Upper lobe of left lung (tissue), 6 donors: ENCODE data around the gene FNTB. TPM values are rescaled to one million over a fixed set of nuclear protein-coding genes. Genes with fewer than 3 reads are reported as not detected.
A peak's percentile ranks its signal among the peaks of the same experiment; 100 is the strongest.

Experiments used
- ATAC-seq, 2 donors: fragments of 200-7000 bp; cut with Tn5 transposase; one replicate each; pipeline ENCODE4 v1.9.1; 2022; ENCODE audit warnings: mild to moderate bottlenecking in 2 of 2, moderate library complexity in 2 of 2; ENCODE audit not compliant: low FRiP score in 2 of 2
- DNase-seq, 2 donors: peaks; one replicate each; pipeline ENCODE4 v3.0.0-alpha.2; 2019 to 2020
- H3K27ac ChIP-seq, 4 donors: fragments of 200-600 bp; sonication (generic); one replicate each; pipeline ENCODE4 v1.5.1; 2016 to 2019
- H3K27me3 ChIP-seq, 4 donors: fragments of 200-600 bp; sonication (generic); one replicate each; pipeline ENCODE4 v1.5.1; 2017 to 2019
- H3K36me3 ChIP-seq, 4 donors: fragments of 200-600 bp; sonication (generic); one replicate each; pipeline ENCODE4 v1.5.1; 2016 to 2019
- H3K4me1 ChIP-seq, 4 donors: fragments of 200-600 bp; sonication (generic); one replicate each; pipeline ENCODE4 v1.5.1; 2018 to 2019
- H3K4me3 ChIP-seq, 4 donors: fragments of 200-600 bp; sonication (generic); one replicate each; pipeline ENCODE4 v1.5.1; 2017 to 2019; ENCODE audit warnings: mild to moderate bottlenecking in 2 of 4, moderate library complexity in 1 of 4
- H3K9me3 ChIP-seq, 4 donors: fragments of 200-600 bp; sonication (generic); one replicate each; pipeline ENCODE4 v1.5.1; 2018 to 2019
- EP300 ChIP-seq, 4 donors: sonication (generic); formaldehyde crosslinking; IDR thresholded peaks; one replicate each; pipeline ENCODE4 v1.5.1; 2017; ENCODE audit warnings: antibody characterized with exemption in 4 of 4, control low read depth in 2 of 4
- POLR2A ChIP-seq, 4 donors: fragments of 450-650 bp; IDR thresholded peaks; one replicate each; pipeline ENCODE4 v1.5.1; 2016 to 2017; ENCODE audit warnings: antibody characterized with exemption in 4 of 4, mild to moderate bottlenecking in 2 of 4
- POLR2AphosphoS5 ChIP-seq, 2 donors: sonication (generic); formaldehyde crosslinking; IDR thresholded peaks; one replicate each; pipeline ENCODE4 v1.5.1; 2017; ENCODE audit warnings: antibody characterized with exemption in 2 of 2
- WGBS, 2 donors: methylation state at CpG; one replicate each; pipeline ENCODE4 v1.1.5; 2017 to 2018; 5-methylcytosine and 5-hydroxymethylcytosine counted together
- total RNA-seq, 6 donors: library from RNA; depleted of rRNA in 4 of 6; stranded (reverse); fragments of >200 nt in 4 of 6; gene quantifications; one replicate each; pipeline versions ENCODE4 v1.1.0 to v1.2.1, GENCODE V29; 2016 to 2021
- TF ChIP-seq, protein P1 (sequence below), 6 experiments: fragments of 450-650 bp in 4 of 6; fragments of 200-600 bp in 2 of 6; sonication (generic) in 2 of 6; IDR thresholded peaks; one replicate each; pipeline ENCODE4 v1.5.1; 2016 to 2019; ENCODE audit warnings: antibody characterized with exemption in 6 of 6
- donor health status: DM: no; HTN: no; CAD: no; lungs with moderate emphysema.
- donor health status: DM: no; HTN: yes; CAD: no; lungs with severe emphysema.

FNTB gene
- total RNA-seq, 6 donors from 2014 or later: 9.5 to 30.1 (median 16.0) TPM

DNA sequence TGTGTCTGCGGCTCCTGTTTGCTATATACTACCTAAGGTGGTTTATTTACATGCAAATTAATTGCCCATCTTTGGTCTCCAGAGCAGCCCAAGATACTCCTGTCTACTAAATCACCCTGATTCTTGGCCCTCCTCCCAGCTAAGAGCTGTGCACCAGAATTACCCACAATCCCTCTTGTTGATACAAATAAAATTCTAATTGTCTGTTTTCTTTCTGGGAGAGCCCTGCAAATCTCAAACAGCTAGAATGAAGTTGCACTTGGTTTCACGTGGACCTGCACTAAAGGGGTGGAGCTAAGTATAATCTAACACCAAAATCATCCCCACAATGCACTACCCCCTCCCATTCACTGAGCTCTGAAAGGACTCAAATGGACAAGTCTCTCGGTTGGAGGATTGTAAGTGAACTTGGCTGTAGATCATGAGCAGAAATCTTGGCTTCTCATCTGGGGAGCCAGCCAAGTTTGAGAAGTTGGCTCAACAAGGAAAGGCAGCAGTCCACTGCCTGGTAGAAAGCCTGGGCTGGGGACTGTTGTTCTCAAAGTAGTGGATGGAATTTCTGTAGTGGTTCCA, 109.0 kb downstream of the FNTB start:
- Histone ChIP-seq H3K36me3 (peaks cover 17 to 51% (median 31%) of the 10 kb centered on the region in 4 donors), H3K4me3 (no peak overlapping the region), H3K9me3 (no peaks in the 10 kb centered on the region), H3K27me3 (no peaks in the 10 kb centered on the region), H3K4me1 (peaks cover 44 to 59% (median 56%) of the 10 kb centered on the region in 4 donors), H3K27ac (peak overlapping the region; percentile 13 to 78 (median 40))
- DNase-seq (peak in 1 of 2 donors; percentile 40), ATAC-seq (peak; percentile 56 to 77)
- 34 to 39% methylated on average over 3 of the region's 3 CpGs for WGBS, 2 donors
- TF ChIP-seq, protein P1, sequence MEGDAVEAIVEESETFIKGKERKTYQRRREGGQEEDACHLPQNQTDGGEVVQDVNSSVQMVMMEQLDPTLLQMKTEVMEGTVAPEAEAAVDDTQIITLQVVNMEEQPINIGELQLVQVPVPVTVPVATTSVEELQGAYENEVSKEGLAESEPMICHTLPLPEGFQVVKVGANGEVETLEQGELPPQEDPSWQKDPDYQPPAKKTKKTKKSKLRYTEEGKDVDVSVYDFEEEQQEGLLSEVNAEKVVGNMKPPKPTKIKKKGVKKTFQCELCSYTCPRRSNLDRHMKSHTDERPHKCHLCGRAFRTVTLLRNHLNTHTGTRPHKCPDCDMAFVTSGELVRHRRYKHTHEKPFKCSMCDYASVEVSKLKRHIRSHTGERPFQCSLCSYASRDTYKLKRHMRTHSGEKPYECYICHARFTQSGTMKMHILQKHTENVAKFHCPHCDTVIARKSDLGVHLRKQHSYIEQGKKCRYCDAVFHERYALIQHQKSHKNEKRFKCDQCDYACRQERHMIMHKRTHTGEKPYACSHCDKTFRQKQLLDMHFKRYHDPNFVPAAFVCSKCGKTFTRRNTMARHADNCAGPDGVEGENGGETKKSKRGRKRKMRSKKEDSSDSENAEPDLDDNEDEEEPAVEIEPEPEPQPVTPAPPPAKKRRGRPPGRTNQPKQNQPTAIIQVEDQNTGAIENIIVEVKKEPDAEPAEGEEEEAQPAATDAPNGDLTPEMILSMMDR (IDR thresholded peaks at IDR 0.05): no peak
- TF ChIP-seq EP300 (IDR thresholded peaks at IDR 0.05) (no peak), POLR2A (IDR thresholded peaks at IDR 0.05) (no peak), POLR2AphosphoS5 (IDR thresholded peaks at IDR 0.05) (no peak)

DNA sequence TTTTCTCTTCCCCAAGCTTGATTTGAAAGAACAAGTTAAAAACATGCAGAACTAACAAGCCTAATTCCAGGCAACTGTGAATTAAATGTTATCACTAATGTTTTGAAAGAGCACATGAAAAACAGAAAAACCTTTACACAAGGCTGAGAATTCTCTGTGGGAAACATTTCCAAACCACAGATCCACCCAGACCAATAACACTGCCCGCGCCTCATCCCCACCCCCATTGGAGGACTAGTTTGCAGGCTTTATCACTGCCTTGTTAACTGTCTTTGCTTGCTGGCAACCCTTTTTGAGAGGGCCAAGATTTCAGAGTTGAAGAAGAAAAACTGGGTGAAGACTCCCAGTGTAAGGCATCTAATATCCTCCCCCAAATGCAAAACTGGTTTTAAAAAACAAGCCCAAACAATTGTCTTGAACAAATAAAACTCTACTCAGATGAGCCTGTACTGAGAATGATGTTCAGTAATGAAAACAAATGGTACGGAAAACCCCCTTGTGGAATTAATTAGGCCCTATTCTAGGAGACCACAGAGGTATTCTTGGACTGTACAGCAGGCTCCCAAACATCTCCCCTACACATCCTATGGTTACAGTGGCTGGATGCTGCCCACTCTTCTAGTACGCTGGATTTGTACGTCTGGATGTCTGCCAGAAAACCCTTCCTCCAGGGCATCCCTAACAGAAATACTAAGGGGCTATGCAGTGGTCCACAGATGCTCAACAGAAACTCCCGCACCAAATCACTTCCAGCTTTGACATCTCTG, 109.8 kb downstream of the FNTB start:
- Histone ChIP-seq H3K36me3 (peaks cover 17 to 44% (median 24%) of the 10 kb centered on the region in 4 donors), H3K4me3 (no peak overlapping the region), H3K27ac (peak overlapping the region; percentile 13 to 78 (median 38)), H3K4me1 (peaks cover 50 to 64% (median 61%) of the 10 kb centered on the region in 4 donors), H3K9me3 (no peaks in the 10 kb centered on the region), H3K27me3 (no peaks in the 10 kb centered on the region)
- no peak for DNase-seq
- WGBS, 2 donors: 52 to 79% methylated on average over 6 of the region's 6 CpGs
- peak in 1 of 2 donors; percentile 58 for ATAC-seq
- no peak for TF ChIP-seq POLR2A (IDR thresholded peaks at IDR 0.05)
- no peak for TF ChIP-seq POLR2AphosphoS5 (IDR thresholded peaks at IDR 0.05)
- TF ChIP-seq EP300 (IDR thresholded peaks at IDR 0.05): no peak
- TF ChIP-seq, protein P1 (IDR thresholded peaks at IDR 0.05): no peak

DNA sequence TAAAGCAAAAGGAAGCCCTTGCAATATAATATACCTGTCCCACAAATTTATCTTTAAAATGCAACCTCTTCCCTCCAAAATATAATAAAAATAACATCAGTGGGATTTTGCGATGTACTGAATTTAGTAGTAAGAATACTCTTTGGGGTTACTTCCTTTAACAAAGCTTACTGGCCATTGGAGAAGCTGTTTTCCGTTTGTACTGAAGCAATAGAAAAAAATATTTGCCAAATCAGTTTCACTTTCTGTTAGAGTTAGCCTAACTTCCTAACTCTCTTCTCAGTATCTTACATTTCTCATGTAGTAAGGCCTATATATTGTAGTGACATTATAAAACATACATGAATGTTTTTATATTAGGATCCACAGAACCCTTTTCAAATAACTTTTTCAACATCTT, 111.9 kb downstream of the FNTB start:
- DNase-seq (no peak), ATAC-seq (no peak)
- TF ChIP-seq POLR2A (IDR thresholded peaks at IDR 0.05) (no peak), EP300 (IDR thresholded peaks at IDR 0.05) (no peak), POLR2AphosphoS5 (IDR thresholded peaks at IDR 0.05) (no peak)
- TF ChIP-seq, protein P1 (IDR thresholded peaks at IDR 0.05): no peak
- no peaks in the 10 kb centered on the region for H3K27me3 ChIP-seq
- peak overlapping the region in 3 of 4 donors; percentile 8 to 32 (median 30) for H3K4me3 ChIP-seq
- H3K27ac ChIP-seq: peak overlapping the region; percentile 9 to 78 (median 61)
- H3K4me1 ChIP-seq: peaks cover 52 to 69% (median 64%) of the 10 kb centered on the region in 4 donors
- no peaks in the 10 kb centered on the region for H3K9me3 ChIP-seq
- 2 to 8% methylated on average over 2 of the region's 2 CpGs for WGBS, 2 donors
- H3K36me3 ChIP-seq: peaks cover under 1 to 23% (median 5%) of the 10 kb centered on the region in 4 donors

DNA sequence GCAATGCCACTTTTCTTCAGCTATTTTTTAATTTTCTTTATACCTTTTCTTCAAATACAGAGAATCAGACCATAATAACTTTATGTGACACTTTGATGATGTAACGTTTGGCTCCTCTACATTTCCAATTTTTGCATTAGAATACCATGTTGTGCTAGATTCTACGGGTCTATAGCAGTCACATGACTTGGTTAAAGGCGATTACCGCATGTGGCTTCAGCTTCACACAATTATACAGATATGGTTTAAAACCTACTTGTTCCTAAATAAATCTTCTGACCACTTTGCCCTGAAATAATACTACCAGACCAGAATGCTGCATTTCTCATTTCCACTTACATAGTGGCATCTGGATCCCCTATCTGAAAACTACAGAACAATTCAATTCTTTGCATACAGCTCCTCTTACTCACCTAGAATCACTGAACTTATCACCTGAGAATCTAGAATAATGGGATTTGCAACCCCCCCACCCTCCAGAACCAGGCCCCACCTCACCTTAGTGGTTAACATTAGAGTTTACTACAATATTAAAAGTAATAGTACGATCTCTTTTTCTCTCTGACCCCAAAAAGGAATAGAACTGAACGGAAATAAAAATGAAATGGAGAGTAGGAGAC, 114.3 kb downstream of the FNTB start:
- peaks cover 0 to 8% (median 0%) of the 10 kb centered on the region in 4 donors for H3K36me3 ChIP-seq
- peak overlapping the region; percentile 97 to 99 (median 98) for H3K27ac ChIP-seq
- H3K27me3 ChIP-seq: no peaks in the 10 kb centered on the region
- peak overlapping the region; percentile 88 to 99 (median 94) for H3K4me3 ChIP-seq
- ATAC-seq: no peak
- peaks cover 43 to 58% (median 57%) of the 10 kb centered on the region in 4 donors for H3K4me1 ChIP-seq
- WGBS, 2 donors: 20 to 22% methylated on average over 6 of the region's 6 CpGs
- no peaks in the 10 kb centered on the region for H3K9me3 ChIP-seq
- TF ChIP-seq EP300 (IDR thresholded peaks at IDR 0.05): no peak
- TF ChIP-seq, protein P1 (IDR thresholded peaks at IDR 0.05): no peak
- no peak for TF ChIP-seq POLR2AphosphoS5 (IDR thresholded peaks at IDR 0.05)
- no peak for TF ChIP-seq POLR2A (IDR thresholded peaks at IDR 0.05)
- DNase-seq: no peak
